Midbrain (tissue), 1 donor: Measurements from ENCODE around the gene RBBP8.
"Not testable (repeated sequence)": the region's sequence is repeated elsewhere in the genome, so short reads cannot be mapped to it uniquely, and the experiment has no call there.

Experiments
- DNase-seq: peaks from one replicate; lab custom pipeline; 2025; lab: John Stamatoyannopoulos, UW

RBBP8 gene

DNA sequence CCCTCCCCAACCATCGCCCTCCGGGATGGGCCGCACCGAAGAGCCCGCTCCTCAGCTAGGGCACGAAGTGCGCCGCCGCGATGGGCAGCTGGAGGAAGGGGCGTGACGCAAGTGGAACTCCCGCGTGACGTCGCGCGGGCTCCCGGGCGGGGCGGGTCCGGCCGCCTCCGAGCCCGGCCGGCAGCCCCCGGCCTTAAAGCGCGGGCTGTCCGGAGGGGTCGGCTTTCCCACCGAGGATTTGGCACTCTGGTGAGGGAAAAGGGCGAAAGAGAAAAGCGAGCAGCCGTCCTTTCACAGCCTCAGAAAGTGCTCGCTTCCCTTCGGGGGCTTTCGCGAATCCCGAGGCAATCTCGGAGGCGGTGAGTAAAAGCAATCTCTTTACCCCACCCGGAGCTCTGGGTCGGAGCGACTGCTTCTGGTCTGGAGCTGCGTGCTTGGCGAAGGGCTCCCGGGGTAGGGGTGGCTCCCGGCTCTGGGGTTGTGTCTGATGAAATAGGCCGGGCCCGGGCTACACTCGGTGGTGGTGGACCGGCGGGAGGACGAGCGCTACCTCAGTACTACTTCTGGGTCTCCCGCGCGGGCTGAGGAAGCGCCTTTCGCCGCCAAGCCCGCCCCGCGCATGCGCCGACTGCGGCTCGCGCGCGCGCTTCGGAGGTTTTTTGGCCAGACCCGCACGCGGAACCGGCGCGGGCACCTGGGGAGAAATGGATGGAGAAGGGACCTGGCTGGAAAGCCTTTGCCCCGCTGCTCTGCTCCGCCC, at the start of gene RBBP8:
Gene RBBP8, plus strand, starts transcription at position 123 of the 760 bp plus-strand sequence. CDS start 3,524 bp downstream, outside the sequence.
- DNase-seq, result peak; percentile 81

DNA sequence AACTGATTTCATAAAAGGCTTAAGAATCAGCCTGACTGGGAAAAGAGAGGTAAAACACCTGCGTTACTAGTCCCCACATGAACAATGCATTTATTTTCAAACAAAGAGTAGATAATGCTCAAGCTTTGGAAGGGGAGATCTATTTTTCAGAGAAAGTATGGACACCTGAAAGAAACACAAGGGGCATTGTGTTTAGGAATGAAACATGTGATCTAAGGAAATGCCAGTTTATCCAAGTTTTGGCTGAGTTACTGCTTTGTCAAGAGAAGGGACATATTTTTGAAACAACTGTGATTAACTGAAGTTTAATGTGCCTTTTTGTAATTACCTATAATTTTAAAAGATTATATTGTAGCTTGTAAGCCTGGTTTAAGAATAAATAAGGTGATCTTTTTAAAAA, 49.3 kb upstream of the RBBP8 start:
- DNase-seq, result no peak

DNA sequence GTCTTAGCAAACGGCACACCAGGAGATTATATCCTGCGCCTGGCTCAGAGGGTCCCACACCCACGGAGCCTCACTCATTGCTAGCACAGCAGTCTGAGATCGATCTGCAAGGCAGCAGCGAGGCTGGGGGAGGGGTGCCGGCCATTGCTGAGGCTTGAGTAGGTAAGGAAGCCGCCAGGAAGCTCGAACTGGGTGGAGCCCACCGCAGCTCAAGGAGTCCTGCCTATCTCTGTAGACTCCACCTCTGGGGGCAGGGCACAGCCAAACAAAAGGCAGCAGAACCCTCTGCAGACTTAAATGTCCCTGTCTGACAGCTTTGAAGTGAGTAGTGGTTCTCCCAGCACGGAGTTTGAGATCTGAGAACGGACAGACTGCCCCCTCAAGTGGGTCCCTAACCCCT, 47.4 kb upstream of the RBBP8 start:
- DNase-seq, result not testable (repeated sequence)

DNA sequence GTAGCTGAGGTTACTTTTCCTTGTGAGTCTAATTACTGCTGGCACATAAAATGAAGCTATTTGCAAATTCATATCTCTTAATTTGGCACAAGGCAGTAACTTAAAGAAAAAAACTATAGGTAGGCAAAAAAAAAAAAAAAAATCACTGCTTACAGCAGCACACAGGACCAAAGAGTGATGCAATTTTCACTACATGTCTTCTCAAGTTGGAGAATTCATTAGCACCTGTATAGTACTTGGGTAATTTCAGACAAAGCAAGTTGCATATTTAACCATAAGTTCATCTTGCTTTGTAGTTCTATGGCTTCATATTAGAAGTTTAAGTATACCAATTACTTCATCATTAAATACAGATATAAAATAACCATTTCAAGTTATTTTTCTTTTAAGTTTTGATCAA, 33.7 kb upstream of the RBBP8 start:
- no peak for DNase-seq

DNA sequence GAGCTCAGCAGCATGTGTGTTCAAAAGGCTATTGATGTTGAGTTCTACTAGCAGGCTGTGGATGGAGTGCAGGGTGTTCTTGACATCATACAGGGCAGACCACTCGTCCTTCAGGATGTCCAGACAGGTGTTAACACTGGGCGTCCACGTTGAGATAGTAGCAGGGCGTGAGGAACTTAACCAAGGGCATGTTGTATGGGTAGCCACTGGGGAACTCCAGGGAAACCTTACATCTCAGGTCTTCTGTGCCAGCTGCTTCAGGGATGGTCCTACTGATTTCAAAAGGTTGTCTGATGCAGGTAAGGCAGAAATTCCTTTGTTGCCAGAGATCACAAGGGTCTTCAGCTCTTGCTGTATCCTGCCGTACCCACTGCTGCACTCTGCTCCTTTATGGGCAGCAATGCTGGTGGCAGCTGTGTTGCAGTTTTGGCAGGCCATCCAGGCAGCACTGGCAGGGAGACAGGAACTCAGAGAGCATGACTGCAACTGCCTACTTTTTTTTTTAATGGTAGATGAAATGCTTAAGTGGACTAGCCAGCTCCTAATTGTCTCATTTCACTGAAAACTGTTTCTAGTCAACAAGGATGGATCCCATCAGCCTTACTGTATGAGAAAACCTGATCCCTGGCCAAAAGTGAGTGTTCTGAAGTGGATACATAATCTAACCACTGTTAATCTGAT, 32.4 kb upstream of the RBBP8 start:
- DNase-seq, result no peak

DNA sequence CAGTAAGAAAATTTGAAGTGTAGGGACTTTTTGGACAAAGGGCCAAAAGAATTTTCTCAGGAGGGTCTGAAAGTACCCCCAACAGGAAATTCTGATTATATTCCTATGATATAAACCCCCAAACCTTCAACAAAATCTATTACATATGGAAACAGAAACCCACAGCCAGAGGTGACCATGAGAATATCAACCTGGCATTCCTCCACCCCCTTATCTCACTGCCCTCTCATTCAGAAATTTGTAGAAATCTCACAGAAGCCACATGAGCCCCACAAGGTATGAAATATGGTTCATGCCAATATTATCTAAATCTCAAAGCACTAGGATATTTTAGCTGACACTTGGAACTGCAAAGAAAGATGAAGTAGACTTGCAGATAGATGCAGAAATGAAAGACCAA, 31.0 kb upstream of the RBBP8 start:
- DNase-seq, result no peak

DNA sequence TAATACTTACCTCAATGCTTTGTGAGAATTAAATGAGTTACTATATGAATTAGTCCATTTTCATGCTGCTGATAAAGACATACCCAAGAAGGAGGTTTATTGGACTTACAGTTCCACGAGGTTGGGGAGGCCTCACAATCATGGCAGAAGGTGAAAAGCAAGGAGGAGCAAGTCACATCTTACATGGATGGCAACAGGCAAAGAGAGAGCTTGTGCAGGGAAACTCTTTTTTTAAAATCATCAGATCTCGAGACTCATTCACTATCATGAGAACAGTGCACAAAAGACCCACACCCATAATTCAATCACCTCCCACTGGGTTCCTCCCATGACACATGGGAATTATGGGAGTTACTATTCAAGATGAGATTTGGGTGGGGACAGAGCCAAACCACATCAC, 29.9 kb upstream of the RBBP8 start:
- not testable (repeated sequence) for DNase-seq

DNA sequence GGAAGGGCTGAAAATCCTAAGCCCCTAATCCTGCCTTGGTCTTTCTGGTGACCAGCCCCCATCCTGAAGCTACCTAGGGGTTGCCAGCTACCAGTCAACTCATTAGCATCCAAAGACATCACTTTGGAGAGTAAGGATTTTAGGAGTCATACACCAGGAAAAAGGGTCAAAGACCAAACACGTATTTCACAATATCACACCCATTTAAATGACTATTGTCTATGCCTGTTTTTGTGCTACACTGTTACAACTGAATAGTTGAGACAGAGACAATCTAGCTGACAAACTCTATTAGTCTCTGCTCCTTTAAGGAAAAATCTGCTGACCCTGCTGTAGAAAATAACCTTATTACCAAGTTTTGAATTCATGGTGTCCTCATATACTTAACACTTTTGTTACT, 21.0 kb upstream of the RBBP8 start:
- no peak for DNase-seq

DNA sequence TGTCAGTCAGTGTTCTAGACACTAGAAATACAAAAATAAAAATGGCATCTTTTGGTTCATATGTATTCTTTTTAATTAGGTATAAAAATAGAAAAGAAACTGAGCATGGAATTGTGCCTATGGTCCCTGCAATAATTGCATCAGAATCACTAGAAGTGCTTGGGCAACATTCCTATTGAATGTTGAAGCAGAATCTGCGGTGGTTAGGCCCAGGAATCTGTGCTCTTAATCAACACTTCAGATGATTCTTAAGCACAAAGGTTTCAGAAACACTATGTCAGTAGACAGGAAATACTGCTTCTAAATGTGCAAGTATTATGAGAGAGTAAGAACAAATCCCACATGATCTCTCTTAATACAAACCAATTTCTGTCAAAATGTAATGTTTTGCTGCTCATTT, 20.3 kb upstream of the RBBP8 start:
- DNase-seq, result no peak

DNA sequence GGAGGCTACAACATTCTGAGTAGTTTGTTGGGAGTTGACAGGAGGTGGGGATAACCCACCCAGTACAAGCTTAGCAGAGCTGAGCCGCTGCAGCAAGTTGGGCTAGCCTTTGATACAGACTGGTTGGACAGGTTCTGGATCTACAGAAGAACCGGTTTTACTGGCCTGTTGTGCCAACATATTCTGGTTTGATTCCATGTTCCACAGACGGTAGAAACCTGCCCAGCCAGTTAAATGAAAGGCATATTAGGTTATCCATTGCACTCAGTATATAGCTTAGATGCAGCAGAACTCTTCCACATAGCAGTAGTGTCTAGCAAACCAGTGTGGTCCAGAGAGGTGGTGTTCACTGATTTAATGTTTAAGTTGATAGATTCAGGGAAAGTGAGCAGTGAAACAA, 19.3 kb upstream of the RBBP8 start:
- DNase-seq, result no peak

DNA sequence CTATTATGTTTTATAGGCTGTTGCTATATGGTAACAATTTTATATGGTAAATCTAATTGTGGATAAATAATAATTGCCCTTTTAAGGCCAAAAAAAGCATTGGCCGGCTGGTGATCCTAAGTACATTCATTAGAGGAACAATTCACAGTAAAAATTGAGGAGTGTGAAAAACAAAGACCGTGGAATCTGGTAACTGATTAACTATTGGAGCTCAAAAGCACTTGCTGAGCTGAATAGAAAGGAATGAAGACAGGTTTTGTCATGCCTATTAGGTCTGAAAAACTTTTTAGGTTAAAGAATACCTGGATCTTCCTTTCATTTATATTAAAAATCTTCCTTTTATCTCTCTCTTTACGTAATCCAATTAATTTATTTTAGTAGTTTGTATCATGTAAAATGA, 18.5 kb upstream of the RBBP8 start:
- no peak for DNase-seq

DNA sequence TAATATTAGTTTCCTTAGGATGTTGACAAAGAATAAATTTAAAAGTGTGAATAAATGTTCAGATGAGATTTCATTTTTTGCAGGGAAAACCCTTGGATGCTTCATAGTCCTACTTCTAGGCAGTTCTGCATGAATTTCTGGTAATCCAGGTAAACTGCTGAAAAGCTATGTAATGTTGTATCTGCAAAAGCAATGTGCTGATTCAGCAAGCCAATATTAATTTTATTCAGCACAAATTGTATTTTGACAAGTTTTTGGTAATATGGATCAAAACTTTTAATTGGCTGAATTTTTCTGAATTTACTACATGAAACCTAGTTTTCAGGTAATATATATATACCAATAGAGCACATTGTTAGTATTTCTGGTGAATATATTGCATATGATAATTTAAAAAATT, 17.8 kb upstream of the RBBP8 start:
- DNase-seq, result no peak

DNA sequence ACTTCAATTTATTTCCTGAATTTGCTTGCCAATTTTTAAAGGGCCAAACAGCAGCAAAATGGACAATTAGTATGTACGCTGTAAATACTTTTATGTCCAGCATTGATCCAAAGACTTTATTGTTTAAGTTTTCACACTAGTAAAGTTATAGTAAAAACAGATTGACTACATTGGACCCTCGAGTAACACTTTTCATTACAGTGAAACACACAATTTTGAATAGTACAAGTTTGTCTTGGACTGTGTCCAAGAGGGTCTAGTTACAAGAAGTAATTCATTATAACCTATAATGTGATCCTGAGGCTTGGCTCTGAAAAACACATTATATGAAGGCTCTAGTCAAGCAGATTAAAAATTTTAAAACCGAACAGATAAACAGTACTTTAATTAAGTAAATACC, 11.4 kb upstream of the RBBP8 start:
- no peak for DNase-seq

DNA sequence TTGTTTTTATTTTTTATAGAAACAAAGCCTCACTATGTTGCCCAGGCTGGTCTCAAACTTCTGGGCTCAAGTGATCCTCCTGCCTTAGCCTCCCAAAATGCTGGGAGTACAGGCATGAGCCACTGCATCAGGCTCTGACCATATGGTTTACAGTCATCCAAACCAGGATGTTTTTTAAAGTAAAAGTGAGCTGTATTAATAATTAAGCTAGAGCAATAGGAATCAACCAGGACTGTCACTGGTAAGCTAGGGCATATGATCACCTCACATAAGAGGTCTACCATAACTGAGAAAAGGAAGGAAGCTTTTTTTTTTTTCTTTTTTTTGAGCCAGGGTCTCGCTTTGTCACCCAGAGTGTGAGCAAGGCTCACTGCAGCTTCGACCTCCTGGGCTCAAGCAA, 8.5 kb upstream of the RBBP8 start:
- no peak for DNase-seq

DNA sequence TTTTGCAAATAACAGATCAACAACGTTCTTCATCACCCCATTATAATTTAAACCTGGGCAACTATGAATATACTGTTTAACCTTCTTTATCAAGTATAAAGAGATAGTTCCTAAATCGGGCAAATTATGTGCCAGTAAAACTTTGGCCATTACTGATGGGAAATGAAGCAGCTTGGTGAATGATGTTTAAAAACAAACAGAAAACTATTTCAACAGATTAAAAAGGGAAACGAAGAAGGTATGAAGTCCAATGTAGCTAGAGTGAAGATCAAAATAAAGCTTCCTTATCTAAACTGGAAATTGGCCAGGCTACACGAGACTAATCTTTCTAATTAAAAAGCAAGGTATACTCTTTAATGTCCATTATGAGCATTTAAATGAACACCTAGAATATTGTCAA, 6.7 kb upstream of the RBBP8 start:
- no peak for DNase-seq

DNA sequence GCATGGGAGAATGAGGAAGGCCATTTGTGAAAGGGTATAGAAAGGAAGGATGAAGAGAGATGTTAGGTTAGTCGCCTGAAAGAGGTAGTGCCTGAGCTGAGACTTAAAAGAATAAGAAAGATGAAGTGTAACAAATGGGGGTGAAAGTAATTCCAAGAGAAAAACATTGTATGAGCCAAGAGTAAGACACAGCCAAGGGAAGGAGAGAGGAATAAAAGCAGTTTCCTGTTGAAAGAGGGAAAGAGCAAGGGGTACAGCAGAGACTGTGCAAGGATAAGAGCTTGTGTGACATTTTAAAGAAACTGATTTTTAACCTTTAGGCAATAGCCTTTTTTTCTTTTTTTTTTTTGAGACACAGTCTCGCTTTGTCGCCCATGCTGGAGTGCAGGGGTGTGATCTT, 4.8 kb upstream of the RBBP8 start:
- no peak for DNase-seq

DNA sequence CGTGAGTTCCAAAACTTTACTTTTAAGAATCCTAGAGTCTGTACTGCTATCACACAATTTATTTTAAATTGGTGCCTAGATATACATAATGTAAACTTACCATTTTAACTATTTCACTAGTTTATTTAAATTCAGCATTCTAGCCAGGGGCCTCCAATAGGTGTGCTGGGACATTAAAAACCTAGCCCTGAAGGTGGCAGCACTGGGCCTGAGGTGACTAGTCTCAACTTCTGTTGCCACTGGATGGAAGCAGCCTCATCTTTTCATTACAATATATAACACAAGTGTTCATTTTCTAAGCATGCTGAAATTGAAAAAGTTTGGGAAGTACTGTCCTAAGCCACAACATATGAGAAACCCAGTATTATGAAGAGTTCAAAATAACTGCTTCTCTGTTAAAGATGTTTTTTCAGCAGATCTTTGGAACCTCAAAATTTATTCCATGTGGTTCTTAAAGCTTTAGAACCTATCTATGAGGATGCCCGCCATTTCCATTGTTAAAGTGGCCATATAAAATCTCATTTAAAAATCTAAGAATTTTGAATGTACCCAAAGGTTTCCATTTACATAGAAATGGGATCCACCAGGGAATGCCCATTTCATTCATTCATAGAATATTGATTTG, 2.9 kb upstream of the RBBP8 start:
- peak; percentile 56 for DNase-seq

DNA sequence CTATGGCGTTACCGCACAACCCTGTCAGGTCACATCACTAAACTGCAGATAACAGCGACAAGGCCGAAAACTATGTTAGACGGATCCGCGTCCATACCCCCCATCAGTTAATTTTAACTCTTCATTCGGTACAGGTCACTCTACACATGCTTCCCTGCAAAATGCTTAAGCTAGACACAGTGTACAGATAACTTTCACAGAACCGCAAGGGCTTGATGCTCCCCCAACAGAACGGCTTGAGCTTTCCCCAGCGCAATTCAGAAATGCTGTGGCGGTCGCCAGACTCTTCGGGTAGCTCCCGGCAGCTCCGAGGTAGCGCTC, 283 bp upstream of the RBBP8 start:
- no peak for DNase-seq

DNA sequence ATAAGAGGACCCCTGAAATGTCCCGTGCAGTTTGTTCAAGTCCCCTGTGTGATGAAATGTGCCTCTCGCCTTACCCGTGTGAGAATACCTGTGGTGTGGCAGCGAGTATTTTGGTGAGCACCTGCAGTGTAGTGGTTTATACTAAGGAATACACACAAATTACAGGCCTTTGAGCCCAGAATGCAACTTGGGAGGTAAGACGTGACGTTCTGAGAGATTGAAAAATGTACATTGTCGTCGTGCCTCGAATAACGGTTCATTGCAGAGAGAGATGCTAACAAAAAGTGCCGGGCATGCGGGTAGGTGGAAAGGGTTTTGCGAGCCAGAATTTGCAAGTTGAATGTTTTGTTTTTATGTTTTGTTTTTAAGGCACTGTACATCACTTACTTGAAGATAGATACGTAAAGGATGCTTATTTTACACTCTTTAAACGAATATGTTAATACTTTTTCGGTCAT, 867 bp downstream of the RBBP8 start:
- no peak for DNase-seq

DNA sequence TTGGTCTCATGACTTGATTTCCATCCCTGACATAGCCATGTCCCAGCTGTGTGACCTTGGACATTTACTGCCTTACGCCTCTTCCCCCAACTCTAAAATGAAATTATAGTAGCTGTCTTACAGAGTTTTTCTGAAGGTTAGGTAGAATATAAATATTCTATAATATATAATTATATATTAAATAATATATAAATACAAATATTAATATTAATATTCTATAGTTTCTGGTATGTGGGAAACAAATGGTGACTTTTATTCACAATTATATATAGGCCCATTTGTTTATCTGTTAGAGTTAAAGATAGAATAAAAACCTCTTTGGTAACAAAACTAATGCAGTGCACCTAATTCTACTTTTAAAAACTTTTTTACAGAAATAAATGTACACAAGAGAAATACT, 1.7 kb downstream of the RBBP8 start:
- no peak for DNase-seq

DNA sequence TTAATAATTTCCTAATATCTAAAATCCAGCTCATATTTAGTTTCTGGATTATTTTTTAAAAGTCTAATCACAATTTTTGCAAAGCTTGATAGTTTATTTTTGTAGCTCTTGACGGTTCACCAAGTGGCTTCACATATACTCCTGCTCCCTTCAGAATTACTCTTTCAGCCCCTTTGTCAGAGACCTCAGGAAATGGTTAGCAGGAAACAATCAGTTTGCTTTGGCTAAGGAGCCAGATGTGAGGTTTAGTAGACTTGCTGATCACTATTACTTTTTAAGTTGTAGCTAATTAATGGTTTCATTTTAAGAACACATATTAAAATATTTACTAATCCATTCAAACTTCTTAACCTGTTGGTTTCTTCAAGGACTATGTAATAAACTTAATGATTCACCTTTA, 2.3 kb downstream of the RBBP8 start:
- DNase-seq, result no peak

DNA sequence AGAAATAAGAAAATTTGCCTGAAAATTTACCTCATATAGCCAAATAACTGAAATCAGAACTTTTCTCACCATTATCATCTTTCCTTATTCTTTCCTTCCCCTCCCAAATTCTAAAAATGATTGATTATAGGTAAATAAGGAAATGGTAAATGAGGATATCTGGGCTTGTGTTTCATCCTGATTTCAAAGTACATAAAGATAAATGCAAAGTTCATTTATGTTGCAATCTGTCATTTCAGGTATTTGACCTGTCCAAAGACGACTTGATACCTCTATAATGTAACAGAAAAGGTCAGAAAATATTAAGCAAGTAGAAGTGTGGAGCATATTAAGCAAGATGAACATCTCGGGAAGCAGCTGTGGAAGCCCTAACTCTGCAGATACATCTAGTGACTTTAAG, 3.4 kb downstream of the RBBP8 start:
- DNase-seq, result no peak

DNA sequence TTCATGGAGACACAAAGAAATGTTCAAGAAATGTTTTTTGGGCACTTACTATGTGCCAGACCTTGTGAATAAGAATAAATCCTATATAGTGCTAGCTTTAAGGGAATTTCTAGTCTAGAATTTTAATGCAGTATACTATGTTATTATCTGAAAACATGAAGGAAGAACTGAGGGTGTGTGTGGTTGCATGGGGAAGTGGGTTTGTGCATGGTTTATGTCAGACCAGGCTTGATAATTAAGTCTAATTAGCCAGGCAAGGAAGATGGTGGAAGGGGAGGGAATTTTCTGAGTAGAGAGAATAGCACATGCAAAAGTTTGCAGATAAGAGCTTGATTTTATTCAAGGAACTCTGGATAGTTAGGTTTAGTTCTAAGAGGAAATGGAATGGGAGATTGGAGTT, 6.5 kb downstream of the RBBP8 start:
- no peak for DNase-seq
